GM12878 (cell line): Measurements from ENCODE around the gene ARL5B. TPM values are rescaled to one million over a fixed set of nuclear protein-coding genes. Genes with fewer than 3 reads are reported as not detected.

Experiments
- CHD4 ChIP-seq: fragments of 200-600 bp; sonication (generic); IDR thresholded peaks from 2 replicates; pipeline ENCODE4 v1.6.1; 2016; ENCODE audit warnings: mild to moderate bottlenecking
- CUX1 ChIP-seq: IDR thresholded peaks from 2 replicates; pipeline ENCODE4 v1.6.1; 2012; ENCODE audit warnings: improper control_type of control experiment, low read depth, low read length; ENCODE audit not compliant: insufficient replicate concordance
- HSF1 ChIP-seq: fragments of 150-350 bp; IDR thresholded peaks from 2 replicates; pipeline ENCODE4 v1.6.1; 2014; ENCODE audit warnings: mild to moderate bottlenecking, low read depth, low read length
- MEF2B ChIP-seq: fragments of 450-650 bp; IDR thresholded peaks from 2 replicates; pipeline ENCODE4 v1.6.1; 2018; ENCODE audit warnings: mild to moderate bottlenecking, moderate library complexity; ENCODE audit not compliant: partially characterized antibody, poor library complexity, severe bottlenecking
- polyA plus RNA-seq, 11 experiments: library from polyadenylated mRNA; depleted of rRNA in 4 of 11; unstranded in 6 of 11; stranded (reverse) in 5 of 11; fragments of >200 nt; fragmentation: Nextera tagmentation in 4 of 11; fragmentation: Illumina TruSeq in 1 of 11; extraction: Ambion mirVana in 4 of 11; extraction: Trizol in 1 of 11; gene quantifications; 1 replicate in 1 of 11; 2 replicates in 10 of 11; pipeline versions ENCODE4 v1.2.1 to v1.2.3, GENCODE V29; 2011 to 2016; ENCODE audit warnings: inconsistent platforms in 2 of 11, missing spikeins in 2 of 11, low read depth in 1 of 11
- total RNA-seq, 4 experiments: library from RNA; depleted of rRNA in 3 of 4; stranded (reverse); fragments of >200 nt in 3 of 4; fragmentation: Illumina TruSeq in 1 of 4; extraction: Trizol in 1 of 4; gene quantifications; 2 replicates each; pipeline versions ENCODE4 v1.2.1 to v1.2.3, GENCODE V29; 2013 to 2021
- TF ChIP-seq, protein P1 (sequence below): IDR thresholded peaks from 2 replicates; pipeline ENCODE4 v1.6.1; 2011; ENCODE audit warnings: borderline replicate concordance, low read depth, mild to moderate bottlenecking, moderate library complexity, low read length; ENCODE audit not compliant: insufficient read depth, poor library complexity, severe bottlenecking

Gene ARL5B
- total and polyA plus RNA-seq, 10 of the 15 experiments (the other 5 are each of a cell fraction or from before 2014, with no cell fraction given): 2.5 to 20.7 (median 9.1) TPM

GRCh38 chr10:18681366-18681765 lies 22.1 kb downstream of the ARL5B start (continued):
- TF ChIP-seq CUX1 (no peak), CHD4 (no peak), HSF1 (no peak), MEF2B (no peak)
- TF ChIP-seq, protein P1, sequence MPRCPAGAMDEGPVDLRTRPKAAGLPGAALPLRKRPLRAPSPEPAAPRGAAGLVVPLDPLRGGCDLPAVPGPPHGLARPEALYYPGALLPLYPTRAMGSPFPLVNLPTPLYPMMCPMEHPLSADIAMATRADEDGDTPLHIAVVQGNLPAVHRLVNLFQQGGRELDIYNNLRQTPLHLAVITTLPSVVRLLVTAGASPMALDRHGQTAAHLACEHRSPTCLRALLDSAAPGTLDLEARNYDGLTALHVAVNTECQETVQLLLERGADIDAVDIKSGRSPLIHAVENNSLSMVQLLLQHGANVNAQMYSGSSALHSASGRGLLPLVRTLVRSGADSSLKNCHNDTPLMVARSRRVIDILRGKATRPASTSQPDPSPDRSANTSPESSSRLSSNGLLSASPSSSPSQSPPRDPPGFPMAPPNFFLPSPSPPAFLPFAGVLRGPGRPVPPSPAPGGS: no peak
